ENCODE data around the gene HLA-C. TPM values are rescaled to one million over a fixed set of nuclear protein-coding genes. Genes with fewer than 3 reads are reported as not detected.

HLA-C gene
- total RNA-seq, 1 donor from 2014 or later, result 587 TPM

DNA sequence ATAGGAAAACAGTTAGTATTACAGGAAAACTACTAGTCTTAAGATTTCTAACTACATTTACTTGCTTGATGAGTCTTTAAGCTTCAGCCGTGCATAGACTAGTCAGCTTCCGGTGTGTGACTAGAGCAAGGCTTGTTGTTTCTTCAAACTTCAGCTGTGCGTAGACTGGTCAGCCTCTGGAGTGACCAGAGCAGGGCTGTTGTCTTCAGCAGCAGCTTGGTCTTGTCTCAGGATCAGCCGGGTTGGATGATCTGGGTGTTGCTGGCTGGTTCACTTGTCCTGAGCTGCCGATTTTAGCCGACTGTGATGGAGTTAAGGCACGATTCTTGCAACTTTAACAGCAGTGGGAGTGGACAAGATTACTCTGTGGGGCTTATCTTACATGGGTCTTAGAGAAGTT, 44.7 kb downstream of the HLA-C start:
- H3K27me3 Mint-ChIP-seq (ENCODE audit: low read depth, unreplicated experiment), result peaks cover 25% of the 10 kb centered on the region
- Histone ChIP-seq H3K9ac (ENCODE audit: low read length) (no peak overlapping the region), H3K36me3 (ENCODE audit: insufficient read depth, low read length) (no peaks in the 10 kb centered on the region), H4K20me1 (ENCODE audit: insufficient read depth, low read length) (no peaks in the 10 kb centered on the region), H3K27me3 (ENCODE audit: insufficient read depth, low read length) (peaks cover 10% of the 10 kb centered on the region), H3K79me2 (ENCODE audit: insufficient read depth, low read length) (no peaks in the 10 kb centered on the region), H2AFZ (ENCODE audit: low read depth, low read length) (no peak overlapping the region), H3K27ac (ENCODE audit: low read depth, low read length) (no peak overlapping the region), H3K9me3 (ENCODE audit: insufficient read depth, low read depth, low read length) (no peaks in the 10 kb centered on the region), H3K4me2 (ENCODE audit: low read length) (no peak overlapping the region), H3K4me3 (ENCODE audit: insufficient read depth, low read depth, low read length) (no peak overlapping the region), H3K4me1 (ENCODE audit: insufficient read depth, low read length) (no peaks in the 10 kb centered on the region)
- H3K4me3 Mint-ChIP-seq (ENCODE audit: unreplicated experiment), result no peak overlapping the region
- TF ChIP-seq CTCF (IDR thresholded peaks at IDR 0.05; ENCODE audit: insufficient read depth, low read depth, low read length) (no peak), EZH2 (IDR thresholded peaks at IDR 0.05; ENCODE audit: insufficient read depth, low read length) (no peak)
- H3K36me3 Mint-ChIP-seq (ENCODE audit: low read depth, unreplicated experiment), result no peaks in the 10 kb centered on the region
- no peak for DNase-seq (ENCODE audit: low read depth)
- H3K9me3 Mint-ChIP-seq (ENCODE audit: unreplicated experiment), result peaks cover 2% of the 10 kb centered on the region
- H3K4me1 Mint-ChIP-seq (ENCODE audit: low read depth, unreplicated experiment), result no peaks in the 10 kb centered on the region
- FAIRE-seq, result no peak
- no peak overlapping the region for H3K27ac Mint-ChIP-seq (ENCODE audit: unreplicated experiment)

- no peaks in the 10 kb centered on the region for H3K4me1 Mint-ChIP-seq (ENCODE audit: low read depth, unreplicated experiment)
These were observed 46.2 kb downstream of the HLA-C start for GRCh38 chr6:31225735-31226134.

More at GRCh38 chr6:31225735-31226134, 46.2 kb downstream of the HLA-C start:
- Histone ChIP-seq H3K9ac (ENCODE audit: low read length) (no peak overlapping the region), H3K36me3 (ENCODE audit: insufficient read depth, low read length) (no peaks in the 10 kb centered on the region), H3K4me3 (ENCODE audit: insufficient read depth, low read depth, low read length) (no peak overlapping the region), H3K4me2 (ENCODE audit: low read length) (no peak overlapping the region), H3K27me3 (ENCODE audit: insufficient read depth, low read length) (peaks cover 3% of the 10 kb centered on the region), H3K79me2 (ENCODE audit: insufficient read depth, low read length) (no peaks in the 10 kb centered on the region), H2AFZ (ENCODE audit: low read depth, low read length) (no peak overlapping the region), H3K27ac (ENCODE audit: low read depth, low read length) (no peak overlapping the region), H3K9me3 (ENCODE audit: insufficient read depth, low read depth, low read length) (no peaks in the 10 kb centered on the region), H3K4me1 (ENCODE audit: insufficient read depth, low read length) (no peaks in the 10 kb centered on the region), H4K20me1 (ENCODE audit: insufficient read depth, low read length) (no peaks in the 10 kb centered on the region)
- Mint-ChIP-seq H3K27me3 (ENCODE audit: low read depth, unreplicated experiment) (peaks cover 23% of the 10 kb centered on the region), H3K36me3 (ENCODE audit: low read depth, unreplicated experiment) (no peaks in the 10 kb centered on the region), H3K4me3 (ENCODE audit: unreplicated experiment) (no peak overlapping the region), H3K27ac (ENCODE audit: unreplicated experiment) (no peak overlapping the region), H3K9me3 (ENCODE audit: unreplicated experiment) (peaks cover 2% of the 10 kb centered on the region)
- TF ChIP-seq CTCF (IDR thresholded peaks at IDR 0.05; ENCODE audit: insufficient read depth, low read depth, low read length) (no peak), EZH2 (IDR thresholded peaks at IDR 0.05; ENCODE audit: insufficient read depth, low read length) (no peak)
- DNase-seq (ENCODE audit: low read depth) (no peak), FAIRE-seq (no peak)
